Pancreas (tissue), 10 donors: Measurements from ENCODE around the gene RPL28. TPM values are rescaled to one million over a fixed set of nuclear protein-coding genes. Genes with fewer than 3 reads are reported as not detected.
"Not testable (repeated sequence)": the region's sequence is repeated elsewhere in the genome, so short reads cannot be mapped to it uniquely, and the experiment has no call there.

Source experiments
- ATAC-seq, 4 donors: fragments of 200-7000 bp; cut with Tn5 transposase; one replicate each; pipeline versions ENCODE4 v1.8.0 to v1.9.1; 2020; ENCODE audit warnings: mild to moderate bottlenecking in 4 of 4, moderate library complexity in 4 of 4
- DNase-seq, 6 donors: peaks; one replicate each; pipeline ENCODE4 v3.0.0-alpha.2; 2020
- FAIRE-seq: peaks from 2 replicates; lab custom pipeline; 2012; peaks lifted over from hg19 to GRCh38; lab: Jason Lieb, UNC
- H3K27ac ChIP-seq, 4 donors: fragments of 200-600 bp; sonication (generic); 1 replicate in 3 of 4; 2 replicates in 1 of 4; pipeline versions ENCODE4 v1.5.0 to v1.8.0; 2020
- H3K27me3 ChIP-seq, 4 donors: fragments of 200-600 bp; one replicate each; pipeline ENCODE4 v1.8.0; 2021
- H3K36me3 ChIP-seq, 3 donors: fragments of 200-600 bp; sonication (generic) in 1 of 3; one replicate each; pipeline versions ENCODE4 v1.5.0 to v1.8.0; 2020 to 2021
- H3K4me1 ChIP-seq, 3 donors: fragments of 200-600 bp; one replicate each; pipeline ENCODE4 v1.8.0; 2021
- H3K4me3 ChIP-seq, 4 donors: fragments of 200-600 bp; sonication (generic) in 2 of 4; one replicate each; pipeline versions ENCODE4 v1.5.0 to v1.8.0; 2020 to 2021
- H3K9me3 ChIP-seq, 4 donors: fragments of 200-600 bp; one replicate each; pipeline ENCODE4 v1.8.0; 2021
- WGBS, 2 donors: extraction: QIAGEN DNeasy Blood & Tissue Kit; methylation state at CpG; one replicate each; pipeline ENCODE4 v1.1.7; 2013; 5-methylcytosine and 5-hydroxymethylcytosine counted together
- intact Hi-C, 3 donors: fragments of 100-400 bp; cut with DNase I; formaldehyde crosslinking; loops; one replicate each; pipeline versions ENCODE4 v1.11.1 to v1.14.2; 2022
- polyA plus RNA-seq, 2 donors: library from polyadenylated mRNA; stranded (reverse); fragments of 200-250 nt; gene quantifications; one replicate each; pipeline ENCODE4 v1.2.3, GENCODE V29; 2013
- total RNA-seq, 6 donors: library from RNA; stranded (reverse); fragmentation: NEBNext Ultra II Directional in 4 of 6; extraction: Animal tissue kit (Norgen Biotek cat#: 25700) in 4 of 6; gene quantifications; one replicate each; pipeline versions ENCODE4 v1.2.1 to v1.2.4, GENCODE V29; 2021 to 2023
- TF ChIP-seq, protein P1 (sequence below), 4 donors: fragments of 200-600 bp; sonication (generic) in 3 of 4; IDR thresholded peaks; one replicate each; pipeline versions ENCODE4 v1.5.0 to v1.8.0; 2021; ENCODE audit warnings: antibody characterized with exemption in 4 of 4
- donor health status: healthy with polysubstance abuse.
- donor health status: DM: no; HTN: no; CAD: no; lungs with moderate emphysema.
- donor health status: DM: no; HTN: no; CAD: no.
- donor health status: control.
- donor health status: control.
- donor health status: Bipolar disorder and iron deficiency.
- donor health status: DM: yes; HTN: yes; CAD: no.
- donor health status: DM: no; HTN: no; CAD: no.
- donor health status: DM: no; HTN: no; CAD: no.
- donor health status: DM: yes; HTN: yes; CAD: no.

Gene RPL28
- total and polyA plus RNA-seq, 8 donors: 420 to 1,198 (median 819) TPM

GRCh38 chr19:55407800-55408532, 22.2 kb downstream of the RPL28 start:
- ATAC-seq: peak; percentile 95 to 99 (median 96)
- H3K27me3 ChIP-seq: no peaks in the 10 kb centered on the region
- WGBS, 2 donors: 1% methylated on average over 65 to 72 of the region's 72 CpGs
- no peaks in the 10 kb centered on the region for H3K9me3 ChIP-seq
- H3K4me1 ChIP-seq: peaks cover 0 to 4% (median 0%) of the 10 kb centered on the region in 3 donors
- TF ChIP-seq, protein P1, sequence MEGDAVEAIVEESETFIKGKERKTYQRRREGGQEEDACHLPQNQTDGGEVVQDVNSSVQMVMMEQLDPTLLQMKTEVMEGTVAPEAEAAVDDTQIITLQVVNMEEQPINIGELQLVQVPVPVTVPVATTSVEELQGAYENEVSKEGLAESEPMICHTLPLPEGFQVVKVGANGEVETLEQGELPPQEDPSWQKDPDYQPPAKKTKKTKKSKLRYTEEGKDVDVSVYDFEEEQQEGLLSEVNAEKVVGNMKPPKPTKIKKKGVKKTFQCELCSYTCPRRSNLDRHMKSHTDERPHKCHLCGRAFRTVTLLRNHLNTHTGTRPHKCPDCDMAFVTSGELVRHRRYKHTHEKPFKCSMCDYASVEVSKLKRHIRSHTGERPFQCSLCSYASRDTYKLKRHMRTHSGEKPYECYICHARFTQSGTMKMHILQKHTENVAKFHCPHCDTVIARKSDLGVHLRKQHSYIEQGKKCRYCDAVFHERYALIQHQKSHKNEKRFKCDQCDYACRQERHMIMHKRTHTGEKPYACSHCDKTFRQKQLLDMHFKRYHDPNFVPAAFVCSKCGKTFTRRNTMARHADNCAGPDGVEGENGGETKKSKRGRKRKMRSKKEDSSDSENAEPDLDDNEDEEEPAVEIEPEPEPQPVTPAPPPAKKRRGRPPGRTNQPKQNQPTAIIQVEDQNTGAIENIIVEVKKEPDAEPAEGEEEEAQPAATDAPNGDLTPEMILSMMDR (IDR thresholded peaks at IDR 0.05): no peak
- peak overlapping the region; percentile 64 to 96 (median 74) for H3K4me3 ChIP-seq
- intact Hi-C loops: loop anchor here in 1 of 3 donors (10.0 kb wide), 1 partner anchor 113 kb away; no protein-coding TSS in a partner anchor
- FAIRE-seq: peak; percentile 88
- H3K36me3 ChIP-seq: peaks cover 0 to 6% (median 0%) of the 10 kb centered on the region in 3 donors
- peak; percentile 95 to 98 (median 97) for DNase-seq
- peak overlapping the region; percentile 90 to 95 (median 94) for H3K27ac ChIP-seq

GRCh38 chr19:55408533-55408872, 22.8 kb downstream of the RPL28 start:
- H3K9me3 ChIP-seq: no peaks in the 10 kb centered on the region
- FAIRE-seq (no peak), ATAC-seq (no peak), DNase-seq (no peak)
- peak overlapping the region; percentile 90 to 95 (median 94) for H3K27ac ChIP-seq
- H3K4me3 ChIP-seq: peak overlapping the region in 3 of 4 donors; percentile 29 to 96 (median 64)
- WGBS, 2 donors: 57 to 62% methylated on average over 9 of the region's 9 CpGs
- H3K36me3 ChIP-seq: peaks cover 0 to under 1% (median 0%) of the 10 kb centered on the region in 3 donors
- peaks cover 0 to 4% (median 0%) of the 10 kb centered on the region in 3 donors for H3K4me1 ChIP-seq
- TF ChIP-seq, protein P1 (IDR thresholded peaks at IDR 0.05): no peak
- intact Hi-C loops: loop anchor here in 1 of 3 donors (10.0 kb wide), 1 partner anchor 114 kb away; no protein-coding TSS in a partner anchor
- H3K27me3 ChIP-seq: no peaks in the 10 kb centered on the region

- DNase-seq, FAIRE-seq, H3K36me3 ChIP-seq, H3K27me3 ChIP-seq, ATAC-seq, H3K4me1 ChIP-seq, H3K9me3 ChIP-seq, H3K27ac ChIP-seq, H3K4me3 ChIP-seq: not testable (repeated sequence)
- WGBS, 2 donors: 96% methylated on average over 8 of the region's 8 CpGs
- intact Hi-C loops: loop anchor here in 1 of 3 donors (10.0 kb wide), 1 partner anchor 114 kb away; no protein-coding TSS in a partner anchor
Measured at GRCh38 chr19:55409179-55409578, 23.4 kb downstream of the RPL28 start.

DNA sequence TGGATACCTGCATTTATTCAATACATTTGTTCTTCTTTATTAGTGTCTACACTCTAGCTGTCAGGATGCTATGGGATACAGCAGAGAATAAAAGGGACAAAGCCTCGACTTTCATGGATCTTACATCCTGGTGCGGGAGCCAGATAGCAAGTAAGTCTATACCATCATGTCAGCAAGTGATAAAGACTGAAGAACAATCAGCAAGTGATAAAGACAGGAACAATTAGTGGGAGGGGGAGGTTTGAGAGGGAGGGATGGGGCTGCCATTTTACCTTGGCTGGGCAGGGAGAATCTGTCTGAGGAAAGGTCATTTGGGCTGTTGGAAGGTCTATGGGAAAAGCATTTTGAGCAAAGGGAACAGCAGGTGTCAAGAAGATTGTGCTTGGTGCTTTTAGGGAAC, 24.4 kb downstream of the RPL28 start:
- Histone ChIP-seq H3K36me3 (no peaks in the 10 kb centered on the region), H3K4me1 (peaks cover 0 to 4% (median 0%) of the 10 kb centered on the region in 3 donors), H3K4me3 (no peak overlapping the region), H3K9me3 (no peaks in the 10 kb centered on the region), H3K27ac (no peak overlapping the region), H3K27me3 (no peaks in the 10 kb centered on the region)
- TF ChIP-seq, protein P1 (IDR thresholded peaks at IDR 0.05): no peak
- ATAC-seq: no peak
- FAIRE-seq: no peak
- DNase-seq: no peak
- intact Hi-C loops: loop anchor here in 1 of 3 donors (10.0 kb wide), 1 partner anchor 265 kb away; the partner anchor contains the start of gene TNNT1
- WGBS, 2 donors: 91 to 92% methylated on average over 2 of the region's 2 CpGs

DNA sequence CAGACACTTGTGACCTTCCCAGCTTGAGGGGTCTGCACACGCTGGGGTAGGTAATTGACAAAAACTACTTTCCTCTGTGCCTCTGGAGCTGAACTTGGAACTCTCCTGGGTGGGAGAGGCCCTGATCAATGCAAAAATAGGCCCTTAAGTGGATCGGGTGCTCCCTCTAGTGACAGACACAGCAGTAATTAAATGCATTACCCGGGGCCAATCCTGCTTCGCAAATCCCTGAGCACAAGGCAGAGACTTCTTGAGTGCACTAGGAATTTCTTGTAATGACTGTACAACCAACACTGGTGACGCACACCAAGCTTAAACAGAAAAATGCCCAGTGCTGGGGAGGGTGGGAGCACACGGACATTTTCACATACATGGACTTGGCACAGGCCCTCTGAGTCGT, 32.5 kb downstream of the RPL28 start:
- Histone ChIP-seq H3K4me1 (no peaks in the 10 kb centered on the region), H3K9me3 (no peaks in the 10 kb centered on the region), H3K36me3 (no peaks in the 10 kb centered on the region), H3K27me3 (no peaks in the 10 kb centered on the region), H3K27ac (no peak overlapping the region), H3K4me3 (no peak overlapping the region)
- DNase-seq (peak in 3 of 6 donors; percentile 40 to 68 (median 45)), ATAC-seq (peak; percentile 75 to 99 (median 94)), FAIRE-seq (no peak)
- intact Hi-C loops: loop anchor here in 2 of 3 donors (5.0 to 10.0 kb wide), 2 partner anchors 273 to 276 kb away; partner anchors contain the start of gene TNNT1 (in 1 of the 2)
- 10 to 14% methylated on average over 7 of the region's 7 CpGs for WGBS, 2 donors
- TF ChIP-seq, protein P1 (IDR thresholded peaks at IDR 0.05): peak in 2 of 4 donors; percentile 36 to 55
